H1 (cell line): Measurements from ENCODE around the gene SERAC1. TPM values are rescaled to one million over a fixed set of nuclear protein-coding genes. Genes with fewer than 3 reads are reported as not detected.

Experiments used
- CTCF ChIA-PET: fragments of 300-600 bp; sonication (Branson Sonifier 250); formaldehyde crosslinking; loops from one replicate; lab custom pipeline; 2021; ENCODE audit not compliant: partially characterized antibody; lab: Charles Lee
- POLR2A ChIA-PET: fragments of 300-600 bp; sonication (Branson Sonifier 250); formaldehyde crosslinking; loops from one replicate; lab custom pipeline; 2021; ENCODE audit warnings: inconsistent platforms; ENCODE audit not compliant: partially characterized antibody; lab: Charles Lee
- DNase-seq, 2 experiments: peaks; one replicate each; pipeline versions ENCODE4 v3.0.0 to v3.0.0-alpha.2; 2010 to 2022; ENCODE audit warnings: low spot score in 2 of 2, low read depth in 1 of 2, mixed read lengths in 1 of 2
- FAIRE-seq: peaks from 2 replicates; lab custom pipeline; 2011; peaks lifted over from hg19 to GRCh38; lab: Jason Lieb, UNC
- H2AFZ ChIP-seq: 2 replicates; pipeline ENCODE4 v1.8.1; 2012; ENCODE audit warnings: low read length, inconsistent platforms
- H2AK5ac ChIP-seq: 2 replicates; pipeline ENCODE4 v1.6.1; 2013; ENCODE audit warnings: low read depth, low read length
- H2BK120ac ChIP-seq: replicated peaks from 2 replicates; pipeline ENCODE3; 2013; ENCODE audit warnings: low read depth, low read length, inconsistent platforms
- H2BK12ac ChIP-seq: 2 replicates; pipeline ENCODE4 v1.6.1; 2013; ENCODE audit warnings: low read depth, low read length
- H2BK15ac ChIP-seq: 2 replicates; pipeline ENCODE4 v1.6.1; 2013; ENCODE audit warnings: low read length
- H2BK20ac ChIP-seq: 2 replicates; pipeline ENCODE4 v1.6.1; 2013; ENCODE audit warnings: low read length
- H2BK5ac ChIP-seq: 2 replicates; pipeline ENCODE4 v1.6.1; 2013; ENCODE audit warnings: low read depth, low read length
- H3K14ac ChIP-seq: 2 replicates; pipeline ENCODE4 v1.6.1; 2013; ENCODE audit warnings: inconsistent platforms; ENCODE audit not compliant: insufficient read length
- H3K18ac ChIP-seq: 2 replicates; pipeline ENCODE4 v1.6.1; 2013; ENCODE audit warnings: low read length; ENCODE audit errors: extremely low read depth
- H3K23ac ChIP-seq: 2 replicates; pipeline ENCODE4 v1.6.1; 2013; ENCODE audit warnings: inconsistent platforms; ENCODE audit not compliant: insufficient read length
- H3K23me2 ChIP-seq: 2 replicates; pipeline ENCODE4 v1.6.1; 2013; ENCODE audit warnings: low read depth, low read length
- H3K27ac ChIP-seq: 2 replicates; pipeline ENCODE4 v1.6.1; 2011; ENCODE audit warnings: low read depth, low read length, inconsistent platforms
- H3K27me3 ChIP-seq, 4 experiments: replicated peaks in 1 of 4; 1 replicate in 1 of 4; 2 replicates in 3 of 4; pipeline versions ENCODE4 v1.6.1 to v1.8.1; 2011 to 2013; ENCODE audit warnings: low read length in 3 of 4, mild to moderate bottlenecking in 3 of 4, inconsistent platforms in 2 of 4, mixed read lengths in 2 of 4, moderate library complexity in 1 of 4; ENCODE audit not compliant: control insufficient read depth in 3 of 4, insufficient read depth in 3 of 4; ENCODE audit errors: extremely low read depth in 1 of 4
- H3K36me3 ChIP-seq, 4 experiments: 2 replicates each; pipeline versions ENCODE4 v1.6.1 to v1.8.1; 2011 to 2013; ENCODE audit warnings: mild to moderate bottlenecking in 4 of 4, low read length in 3 of 4, moderate library complexity in 2 of 4, control low read depth in 1 of 4, inconsistent platforms in 1 of 4; ENCODE audit not compliant: insufficient read depth in 4 of 4, control insufficient read depth in 2 of 4
- H3K4ac ChIP-seq: replicated peaks from 2 replicates; pipeline ENCODE3; 2013; ENCODE audit warnings: low read length, low read depth, mixed read lengths, inconsistent platforms; ENCODE audit not compliant: insufficient read length
- H3K4me1 ChIP-seq, 4 experiments: replicated peaks in 1 of 4; 1 replicate in 1 of 4; 2 replicates in 3 of 4; pipeline versions ENCODE4 v1.6.1 to v1.8.1; 2011 to 2013; ENCODE audit warnings: low read length in 3 of 4, inconsistent platforms in 2 of 4, mixed read lengths in 1 of 4; ENCODE audit not compliant: insufficient read depth in 4 of 4, control insufficient read depth in 3 of 4
- H3K4me2 ChIP-seq, 2 experiments: 2 replicates each; pipeline versions ENCODE4 v1.6.1 to v1.8.1; 2011 to 2013; ENCODE audit warnings: low read depth in 2 of 2, low read length in 2 of 2, control low read depth in 1 of 2, inconsistent platforms in 1 of 2, mild to moderate bottlenecking in 1 of 2; ENCODE audit not compliant: insufficient read depth in 1 of 2
- H3K4me3 ChIP-seq, 4 experiments: fragments of 200-600, 300-600 bp in 1 of 4; sonication (generic), shearing (Covaris generic), sonication (Bioruptor Twin) in 1 of 4; 2 replicates each; pipeline versions ENCODE4 v1.5.1 to v1.8.1; 2011 to 2016; ENCODE audit warnings: low read length in 4 of 4, low read depth in 3 of 4, control low read depth in 2 of 4, inconsistent platforms in 2 of 4, mild to moderate bottlenecking in 2 of 4, mixed read lengths in 1 of 4, moderate library complexity in 1 of 4; ENCODE audit not compliant: insufficient read depth in 2 of 4; ENCODE audit errors: extremely low read depth in 1 of 4
- H3K56ac ChIP-seq: replicated peaks from 2 replicates; pipeline ENCODE3; 2013; ENCODE audit warnings: low read depth, mild to moderate bottlenecking, mixed read lengths, low read length, inconsistent platforms; ENCODE audit not compliant: insufficient read length
- H3K79me1 ChIP-seq: 2 replicates; pipeline ENCODE4 v1.6.1; 2013; ENCODE audit warnings: low read depth, low read length, control low read depth
- H3K79me2 ChIP-seq, 2 experiments: 2 replicates each; pipeline versions ENCODE4 v1.6.1 to v1.8.1; 2012 to 2013; ENCODE audit warnings: low read length in 2 of 2, mild to moderate bottlenecking in 2 of 2, inconsistent platforms in 1 of 2; ENCODE audit not compliant: insufficient read depth in 2 of 2, control insufficient read depth in 1 of 2
- H3K9ac ChIP-seq, 4 experiments: replicated peaks in 1 of 4; 1 replicate in 1 of 4; 2 replicates in 3 of 4; pipeline versions ENCODE4 v1.6.1 to v1.8.1; 2011 to 2013; ENCODE audit warnings: low read depth in 3 of 4, low read length in 3 of 4, control low read depth in 2 of 4, mild to moderate bottlenecking in 2 of 4, moderate library complexity in 2 of 4, inconsistent platforms in 1 of 4; ENCODE audit errors: extremely low read depth in 1 of 4
- H3K9me3 ChIP-seq, 2 experiments: 2 replicates each; pipeline versions ENCODE4 v1.6.1 to v1.8.1; 2012 to 2013; ENCODE audit warnings: mild to moderate bottlenecking in 2 of 2, moderate library complexity in 2 of 2, control low read depth in 1 of 2, inconsistent platforms in 1 of 2, low read depth in 1 of 2, low read length in 1 of 2, mixed read lengths in 1 of 2; ENCODE audit not compliant: insufficient read depth in 2 of 2
- H4K20me1 ChIP-seq, 2 experiments: replicated peaks in 1 of 2; 2 replicates each; pipeline versions ENCODE3 to v1.8.1; 2011 to 2013; ENCODE audit warnings: inconsistent platforms in 2 of 2, low read length in 2 of 2, mild to moderate bottlenecking in 1 of 2; ENCODE audit not compliant: insufficient read depth in 2 of 2, control insufficient read depth in 1 of 2
- H4K5ac ChIP-seq: 2 replicates; pipeline ENCODE4 v1.6.1; 2013; ENCODE audit warnings: low read length, low read depth, mixed read lengths, inconsistent platforms; ENCODE audit not compliant: insufficient read length
- H4K8ac ChIP-seq: 2 replicates; pipeline ENCODE4 v1.8.0; 2013; ENCODE audit warnings: mild to moderate bottlenecking, moderate library complexity, low read length, inconsistent platforms; ENCODE audit not compliant: insufficient read depth; ENCODE audit errors: extremely low read depth
- H4K91ac ChIP-seq: replicated peaks from 2 replicates; pipeline ENCODE3; 2013; ENCODE audit warnings: low read length, mixed read lengths, inconsistent platforms; ENCODE audit not compliant: insufficient read length
- CHD2 ChIP-seq: IDR thresholded peaks from 2 replicates; pipeline ENCODE4 v1.6.1; 2012; ENCODE audit warnings: low read length, improper control_type of control experiment
- CTBP2 ChIP-seq: IDR thresholded peaks from 2 replicates; pipeline ENCODE4 v1.7.0; 2011; ENCODE audit warnings: borderline replicate concordance, mild to moderate bottlenecking, moderate library complexity, mixed read lengths, low read length; ENCODE audit not compliant: insufficient read depth, insufficient read length
- SP4 ChIP-seq: IDR thresholded peaks from 2 replicates; pipeline ENCODE4 v1.6.1; 2012; ENCODE audit warnings: low read length, inconsistent platforms
- SRF ChIP-seq: IDR thresholded peaks from 2 replicates; pipeline ENCODE4 v1.6.1; 2011; ENCODE audit warnings: mild to moderate bottlenecking, low read depth, low read length, moderate library complexity
- SUZ12 ChIP-seq: fragments of 200-600 bp; sonication (generic); IDR thresholded peaks from 2 replicates; pipeline ENCODE4 v1.6.1; 2012; ENCODE audit warnings: mild to moderate bottlenecking, inconsistent platforms, low read length, moderate library complexity, mixed read lengths
- polyA plus RNA-seq, 7 experiments: library from polyadenylated mRNA; depleted of rRNA in 3 of 7; stranded (reverse) in 5 of 7; unstranded in 2 of 7; fragments of >200 nt in 5 of 7; fragments of 200-250 nt in 2 of 7; gene quantifications; 1 replicate in 5 of 7; 2 replicates in 1 of 7; 4 replicates in 1 of 7; pipeline versions ENCODE4 v1.2.1 to v1.2.3, GENCODE V29; 2011 to 2013; ENCODE audit warnings: missing spikeins in 2 of 7, mixed read lengths in 2 of 7
- total RNA-seq: library from RNA; stranded (reverse); fragmentation: NEBNext Ultra II Directional; extraction: Animal tissue kit (Norgen Biotek cat#: 25700); gene quantifications from 2 replicates; pipeline ENCODE4 v1.2.1, GENCODE V29; 2021

Gene SERAC1
- total and polyA plus RNA-seq, 2 of the 8 experiments (the other 6 are each of a cell fraction or from before 2014, with no cell fraction given) = 7.3 to 9.0 TPM

DNA sequence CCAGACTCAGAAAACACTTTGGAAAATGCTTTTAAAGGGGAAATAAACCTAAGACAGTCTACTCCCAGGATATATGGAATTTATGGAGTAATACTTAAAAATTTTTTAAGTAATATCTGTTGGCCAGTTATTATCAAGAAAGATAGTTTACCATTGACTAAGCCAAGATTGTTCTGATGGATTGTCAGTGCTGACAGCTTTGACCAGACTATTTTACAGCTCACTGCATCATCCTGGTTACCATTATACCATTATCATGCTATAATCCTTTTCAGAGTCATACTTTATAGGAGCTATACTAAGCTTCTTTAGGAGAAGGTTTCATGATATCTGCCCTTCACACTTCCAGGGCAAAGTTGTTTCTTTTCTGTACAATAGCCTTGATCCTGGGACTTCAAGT lies 16.5 kb upstream of the SERAC1 start:
- no peak overlapping the region for H4K5ac ChIP-seq
- H3K4me2 ChIP-seq = no peak overlapping the region
- no peak overlapping the region for H3K4me3 ChIP-seq
- H3K23me2 ChIP-seq = no peaks in the 10 kb centered on the region
- no peak overlapping the region for H3K14ac ChIP-seq
- H3K9me3 ChIP-seq = peaks cover 7 to 8% of the 10 kb centered on the region in 2 experiments; a peak in 2 of 4 replicates
- DNase-seq (no peak), FAIRE-seq (no peak)
- no peak overlapping the region for H2BK120ac ChIP-seq
- H3K79me2 ChIP-seq = no peaks in the 10 kb centered on the region
- H4K8ac ChIP-seq = no peak overlapping the region
- no peaks in the 10 kb centered on the region for H3K79me1 ChIP-seq
- H2BK12ac ChIP-seq = no peak overlapping the region
- H3K27me3 ChIP-seq = no peaks in the 10 kb centered on the region
- no peak overlapping the region for H2BK15ac ChIP-seq
- TF ChIP-seq CTBP2 (no peak), CHD2 (no peak), SP4 (no peak), SRF (no peak), SUZ12 (no peak)
- no peak overlapping the region for H3K18ac ChIP-seq
- ChIA-PET CTCF (interaction anchor here (0.9 kb wide), 1 partner anchor 335 kb away, joined by 3 read pairs; no protein-coding TSS in a partner anchor), POLR2A (no interaction called here)
- no peak overlapping the region for H2BK20ac ChIP-seq
- peaks cover 0 to 12% (median 5%) of the 10 kb centered on the region in 4 experiments; a peak in 4 of 8 replicates for H3K36me3 ChIP-seq
- H3K4ac ChIP-seq = no peak overlapping the region
- H3K23ac ChIP-seq = no peak overlapping the region
- H2AFZ ChIP-seq = no peak overlapping the region
- H3K4me1 ChIP-seq = peaks cover 0 to 6% (median 0%) of the 10 kb centered on the region in 4 experiments; a peak in 2 of 7 replicates
- no peak overlapping the region for H3K9ac ChIP-seq
- H4K20me1 ChIP-seq = no peaks in the 10 kb centered on the region
- no peak overlapping the region for H2AK5ac ChIP-seq
- no peak overlapping the region for H2BK5ac ChIP-seq
- H3K56ac ChIP-seq = no peak overlapping the region
- no peak overlapping the region for H4K91ac ChIP-seq
- H3K27ac ChIP-seq = no peak overlapping the region
